MCF 10A (cell line): ENCODE results near the gene ADAMTS6. TPM values are rescaled to one million over a fixed set of nuclear protein-coding genes. Genes with fewer than 3 reads are reported as not detected.

Experiments
- BruUV-seq: library from RNA; stranded (reverse); fragments of 400-500 nt; replicated peaks from 2 replicates; lab custom pipeline; 2021; lab: Mats Ljungman, UMichigan
- CTCF ChIA-PET: fragments of 300-600 bp; sonication (Branson Sonifier 250); formaldehyde crosslinking; extraction: SDS; loops from one replicate; lab custom pipeline; 2021; ENCODE audit warnings: antibody characterized with exemption, inconsistent platforms; lab: Yijun Ruan, JAX
- POLR2A ChIA-PET: fragments of 300-600, 350-650 bp; sonication (Branson Sonifier 250); formaldehyde crosslinking; extraction: SDS; loops from one replicate; lab custom pipeline; 2020; ENCODE audit warnings: antibody characterized with exemption, inconsistent platforms; lab: Yijun Ruan, JAX
- DNase-seq: peaks from one replicate; pipeline ENCODE4 v3.0.0-alpha.2; 2018; ENCODE audit not compliant: unreplicated experiment
- H3K27ac Mint-ChIP-seq: one replicate; pipeline ENCODE4 v1.8.0; 2022; ENCODE audit warnings: mild to moderate bottlenecking, low read depth, mixed read lengths; ENCODE audit not compliant: unreplicated experiment
- H3K27me3 Mint-ChIP-seq: one replicate; pipeline ENCODE4 v1.8.0; 2022; ENCODE audit warnings: mixed read lengths; ENCODE audit not compliant: insufficient read depth, unreplicated experiment
- H3K36me3 Mint-ChIP-seq: one replicate; pipeline ENCODE4 v1.8.0; 2022; ENCODE audit warnings: mild to moderate bottlenecking, moderate library complexity, mixed read lengths; ENCODE audit not compliant: insufficient read depth, unreplicated experiment
- H3K4me1 Mint-ChIP-seq: one replicate; pipeline ENCODE4 v1.8.0; 2022; ENCODE audit warnings: mixed read lengths; ENCODE audit not compliant: insufficient read depth, unreplicated experiment
- H3K4me3 Mint-ChIP-seq: one replicate; pipeline ENCODE4 v1.8.0; 2022; ENCODE audit warnings: mild to moderate bottlenecking, moderate library complexity, mixed read lengths; ENCODE audit not compliant: unreplicated experiment
- H3K9me3 Mint-ChIP-seq: one replicate; pipeline ENCODE4 v1.8.0; 2022; ENCODE audit warnings: mixed read lengths; ENCODE audit not compliant: unreplicated experiment
- CTCF ChIP-seq: fragments of 200-600 bp; IDR thresholded peaks from one replicate; pipeline ENCODE4 v1.8.0; 2022; ENCODE audit warnings: antibody characterized with exemption, mild to moderate bottlenecking; ENCODE audit not compliant: unreplicated experiment
- intact Hi-C: fragments of 100-400 bp; cut with micrococcal nuclease; formaldehyde crosslinking; loops from 2 replicates; pipeline ENCODE4 v1.14.1; 2022
- total RNA-seq: library from RNA; stranded (reverse); gene quantifications from 2 replicates; pipeline ENCODE4 v1.2.3, GENCODE V29; 2022

The ADAMTS6 gene
- total RNA-seq, 1 experiment from 2014 or later, result 17.8 TPM

GRCh38 chr5:65192331-65192730 is 289.4 kb downstream of the ADAMTS6 start:
- Mint-ChIP-seq H3K9me3 (no peaks in the 10 kb centered on the region), H3K4me1 (peaks cover 15% of the 10 kb centered on the region), H3K27ac (peak overlapping the region; percentile 70), H3K27me3 (no peaks in the 10 kb centered on the region), H3K4me3 (no peak overlapping the region), H3K36me3 (no peaks in the 10 kb centered on the region)
- no TSS peak for BruUV-seq
- POLR2A ChIA-PET, result no interaction called here
- no peak for DNase-seq
- CTCF ChIA-PET, result interaction anchor here (0.6 kb wide), 1 partner anchor 1021 kb away, joined by 3 read pairs; no protein-coding TSS in a partner anchor
- intact Hi-C loops, result no loop called here
- TF ChIP-seq CTCF, result no peak

GRCh38 chr5:65191554-65192135 is 290.1 kb downstream of the ADAMTS6 start:
- Mint-ChIP-seq H3K27ac (peak overlapping the region; percentile 70), H3K4me1 (peaks cover 15% of the 10 kb centered on the region), H3K9me3 (no peaks in the 10 kb centered on the region), H3K27me3 (no peaks in the 10 kb centered on the region), H3K4me3 (no peak overlapping the region), H3K36me3 (no peaks in the 10 kb centered on the region)
- no peak for TF ChIP-seq CTCF
- no peak for DNase-seq
- POLR2A ChIA-PET, result interaction anchor here (1.0 kb wide), 1 partner anchor 10 kb away, joined by 4 read pairs; no protein-coding TSS in a partner anchor
- intact Hi-C loops, result no loop called here
- no TSS peak for BruUV-seq
- CTCF ChIA-PET, result interaction anchor here (0.6 kb wide), 1 partner anchor 1020 kb away, joined by 3 read pairs; no protein-coding TSS in a partner anchor

DNA sequence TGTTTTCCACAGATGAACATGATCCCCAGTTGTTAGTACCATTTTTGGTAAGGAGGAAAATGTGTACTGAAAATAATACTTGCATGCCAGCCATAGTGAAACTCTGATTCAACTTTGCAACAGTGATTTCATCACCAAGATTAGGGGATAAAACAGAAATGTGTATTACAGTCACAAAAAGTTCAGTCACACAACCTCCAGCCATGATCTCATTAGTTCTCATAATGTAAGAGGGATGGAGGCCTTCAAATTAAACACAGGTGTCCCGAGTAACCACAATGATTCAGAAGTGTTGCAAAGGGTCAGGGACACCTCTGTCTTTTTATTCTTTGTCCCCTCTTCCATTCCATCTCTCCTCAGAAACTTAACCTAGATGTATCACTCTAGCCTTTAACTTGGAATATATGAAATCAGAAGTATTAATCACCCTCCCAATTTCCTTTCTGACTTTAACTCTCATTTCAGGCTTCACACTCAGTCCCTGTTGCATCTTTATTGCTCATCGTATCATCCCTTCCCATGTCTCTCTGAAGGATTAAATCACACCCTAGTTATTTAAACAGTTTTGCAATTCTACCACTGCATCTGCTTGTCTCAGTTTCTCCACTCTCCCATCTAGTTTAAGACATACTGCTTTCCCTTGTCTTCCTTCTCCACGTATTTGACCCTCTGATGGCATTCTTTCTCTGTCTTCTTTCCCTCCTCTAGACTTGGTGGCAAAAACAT is 291.2 kb downstream of the ADAMTS6 start:
- Mint-ChIP-seq H3K4me1 (peaks cover 21% of the 10 kb centered on the region), H3K36me3 (no peaks in the 10 kb centered on the region), H3K27me3 (no peaks in the 10 kb centered on the region), H3K9me3 (no peaks in the 10 kb centered on the region), H3K27ac (peak overlapping the region; percentile 60), H3K4me3 (peak overlapping the region; percentile 13)
- ChIA-PET CTCF (no interaction called here), POLR2A (no interaction called here)
- intact Hi-C loops, result no loop called here
- peak; percentile 50 for DNase-seq
- no TSS peak for BruUV-seq
- TF ChIP-seq CTCF, result no peak

DNA sequence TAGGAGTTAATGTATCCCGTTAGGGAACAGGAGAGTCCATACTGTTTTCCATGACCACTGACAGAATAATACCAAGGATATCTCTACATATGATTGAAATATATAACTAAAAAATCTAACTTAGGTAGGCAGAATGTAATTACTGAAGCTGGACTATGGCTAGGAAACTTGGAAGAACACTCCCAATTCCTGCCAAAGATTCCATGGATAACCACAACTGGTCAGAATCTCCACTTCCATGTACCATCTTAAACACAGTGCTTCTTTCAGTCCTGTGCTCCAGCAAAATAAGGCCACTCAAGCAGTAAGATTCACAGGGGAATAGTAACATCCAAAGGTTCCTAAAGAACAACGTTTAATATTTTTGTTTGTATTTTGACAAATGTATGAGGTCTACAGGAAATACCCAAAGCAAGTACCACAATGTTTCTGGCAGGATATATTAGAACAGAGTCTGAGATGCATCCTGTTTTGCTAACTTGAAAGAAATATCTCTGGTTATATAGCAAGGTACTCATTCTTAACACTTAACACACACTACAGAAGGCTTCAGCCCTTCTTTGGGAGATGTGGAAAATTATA is 295.0 kb downstream of the ADAMTS6 start:
- ChIA-PET CTCF (no interaction called here), POLR2A (no interaction called here)
- no peaks in the 10 kb centered on the region for H3K9me3 Mint-ChIP-seq
- DNase-seq, result no peak
- TF ChIP-seq CTCF, result no peak
- BruUV-seq, result no TSS peak
- H3K27ac Mint-ChIP-seq, result no peak overlapping the region
- H3K36me3 Mint-ChIP-seq, result no peaks in the 10 kb centered on the region
- peaks cover 16% of the 10 kb centered on the region for H3K4me1 Mint-ChIP-seq
- intact Hi-C loops, result no loop called here
- no peaks in the 10 kb centered on the region for H3K27me3 Mint-ChIP-seq
- H3K4me3 Mint-ChIP-seq, result no peak overlapping the region
